HL-60 (cell line): Measurements from ENCODE around the gene DOCK10.

Experiments used
- GABPA ChIP-seq: IDR thresholded peaks from 2 replicates; pipeline ENCODE4 v1.6.1; 2012; ENCODE audit warnings: low read depth
- TF ChIP-seq, protein P1 (sequence below): IDR thresholded peaks from one replicate; pipeline ENCODE4 v1.5.1; 2011; ENCODE audit warnings: low read length, control low read depth, inconsistent platforms; ENCODE audit not compliant: insufficient read depth

GRCh38 chr2:224777559-224777930, 264.7 kb downstream of the DOCK10 start:
- TF ChIP-seq, protein P1, sequence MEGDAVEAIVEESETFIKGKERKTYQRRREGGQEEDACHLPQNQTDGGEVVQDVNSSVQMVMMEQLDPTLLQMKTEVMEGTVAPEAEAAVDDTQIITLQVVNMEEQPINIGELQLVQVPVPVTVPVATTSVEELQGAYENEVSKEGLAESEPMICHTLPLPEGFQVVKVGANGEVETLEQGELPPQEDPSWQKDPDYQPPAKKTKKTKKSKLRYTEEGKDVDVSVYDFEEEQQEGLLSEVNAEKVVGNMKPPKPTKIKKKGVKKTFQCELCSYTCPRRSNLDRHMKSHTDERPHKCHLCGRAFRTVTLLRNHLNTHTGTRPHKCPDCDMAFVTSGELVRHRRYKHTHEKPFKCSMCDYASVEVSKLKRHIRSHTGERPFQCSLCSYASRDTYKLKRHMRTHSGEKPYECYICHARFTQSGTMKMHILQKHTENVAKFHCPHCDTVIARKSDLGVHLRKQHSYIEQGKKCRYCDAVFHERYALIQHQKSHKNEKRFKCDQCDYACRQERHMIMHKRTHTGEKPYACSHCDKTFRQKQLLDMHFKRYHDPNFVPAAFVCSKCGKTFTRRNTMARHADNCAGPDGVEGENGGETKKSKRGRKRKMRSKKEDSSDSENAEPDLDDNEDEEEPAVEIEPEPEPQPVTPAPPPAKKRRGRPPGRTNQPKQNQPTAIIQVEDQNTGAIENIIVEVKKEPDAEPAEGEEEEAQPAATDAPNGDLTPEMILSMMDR = no peak
- no peak for TF ChIP-seq GABPA
